ENCODE data around the gene RBP2.

Gene RBP2

GRCh38 chr3:139470199-139470598, 6.1 kb downstream of the RBP2 start:
- TF ChIP-seq CTCF (IDR thresholded peaks at IDR 0.05), result no peak
- H3K27ac ChIP-seq, result no peak overlapping the region
- H3K4me3 ChIP-seq (ENCODE audit: low read depth in 1 of 2, low read length in 1 of 2), result no peak overlapping the region

GRCh38 chr3:139468399-139468798, 7.9 kb downstream of the RBP2 start:
- no peak for TF ChIP-seq CTCF (IDR thresholded peaks at IDR 0.05)
- Histone ChIP-seq H3K9me3 (no peaks in the 10 kb centered on the region), H3K4me1 (ENCODE audit: control insufficient read depth in 1 of 2, insufficient read depth in 1 of 2, low read depth in 1 of 2, low read length in 1 of 2) (no peaks in the 10 kb centered on the region), H3K4me3 (ENCODE audit: low read depth in 1 of 2, low read length in 1 of 2) (no peak overlapping the region), H3K27me3 (no peaks in the 10 kb centered on the region), H3K36me3 (no peaks in the 10 kb centered on the region), H3K27ac (no peak overlapping the region)

More at GRCh38 chr3:139470199-139470598, 6.1 kb downstream of the RBP2 start:
- no peaks in the 10 kb centered on the region for H3K27me3 ChIP-seq
- no peaks in the 10 kb centered on the region for H3K4me1 ChIP-seq (ENCODE audit: control insufficient read depth in 1 of 2, insufficient read depth in 1 of 2, low read depth in 1 of 2, low read length in 1 of 2)
- H3K9me3 ChIP-seq, result no peaks in the 10 kb centered on the region
- no peaks in the 10 kb centered on the region for H3K36me3 ChIP-seq

GRCh38 chr3:139466360-139466759, 10.0 kb downstream of the RBP2 start:
- no peak overlapping the region for H3K4me3 ChIP-seq (ENCODE audit: low read depth in 1 of 2, low read length in 1 of 2)
- no peak for TF ChIP-seq CTCF (IDR thresholded peaks at IDR 0.05)
- H3K4me1 ChIP-seq (ENCODE audit: control insufficient read depth in 1 of 2, insufficient read depth in 1 of 2, low read depth in 1 of 2, low read length in 1 of 2), result no peaks in the 10 kb centered on the region
- H3K27me3 ChIP-seq, result no peaks in the 10 kb centered on the region
- no peak overlapping the region for H3K27ac ChIP-seq
- H3K9me3 ChIP-seq, result no peaks in the 10 kb centered on the region
- H3K36me3 ChIP-seq, result no peaks in the 10 kb centered on the region

- H3K4me3 ChIP-seq (ENCODE audit: low read depth in 1 of 2, low read length in 1 of 2), result no peak overlapping the region
- no peaks in the 10 kb centered on the region for H3K9me3 ChIP-seq
- H3K27ac ChIP-seq, result no peak overlapping the region
- no peaks in the 10 kb centered on the region for H3K36me3 ChIP-seq
- H3K4me1 ChIP-seq (ENCODE audit: control insufficient read depth in 1 of 2, insufficient read depth in 1 of 2, low read depth in 1 of 2, low read length in 1 of 2), result no peaks in the 10 kb centered on the region
- TF ChIP-seq CTCF (IDR thresholded peaks at IDR 0.05), result no peak
- no peaks in the 10 kb centered on the region for H3K27me3 ChIP-seq
Observed at GRCh38 chr3:139465636-139466035, 10.7 kb downstream of the RBP2 start.

- Histone ChIP-seq H3K27me3 (no peaks in the 10 kb centered on the region), H3K36me3 (no peaks in the 10 kb centered on the region), H3K4me1 (ENCODE audit: control insufficient read depth in 1 of 2, insufficient read depth in 1 of 2, low read depth in 1 of 2, low read length in 1 of 2) (no peaks in the 10 kb centered on the region), H3K9me3 (no peaks in the 10 kb centered on the region), H3K27ac (no peak overlapping the region), H3K4me3 (ENCODE audit: low read depth in 1 of 2, low read length in 1 of 2) (no peak overlapping the region)
- TF ChIP-seq CTCF (IDR thresholded peaks at IDR 0.05), result no peak
Observed at GRCh38 chr3:139463466-139463865, 12.8 kb downstream of the RBP2 start.

- no peaks in the 10 kb centered on the region for H3K27me3 ChIP-seq
- H3K4me1 ChIP-seq (ENCODE audit: control insufficient read depth in 1 of 2, insufficient read depth in 1 of 2, low read depth in 1 of 2, low read length in 1 of 2), result no peaks in the 10 kb centered on the region
- H3K36me3 ChIP-seq, result no peaks in the 10 kb centered on the region
- TF ChIP-seq CTCF (IDR thresholded peaks at IDR 0.05), result no peak
- H3K4me3 ChIP-seq (ENCODE audit: low read depth in 1 of 2, low read length in 1 of 2), result no peak overlapping the region
- no peak overlapping the region for H3K27ac ChIP-seq
- no peaks in the 10 kb centered on the region for H3K9me3 ChIP-seq
Observed at GRCh38 chr3:139460529-139460928, 15.8 kb downstream of the RBP2 start.
